ENCODE data around the gene KLHL42.
"Not testable (repeated sequence)": the region's sequence is repeated elsewhere in the genome, so short reads cannot be mapped to it uniquely, and the experiment has no call there.

Gene KLHL42

DNA sequence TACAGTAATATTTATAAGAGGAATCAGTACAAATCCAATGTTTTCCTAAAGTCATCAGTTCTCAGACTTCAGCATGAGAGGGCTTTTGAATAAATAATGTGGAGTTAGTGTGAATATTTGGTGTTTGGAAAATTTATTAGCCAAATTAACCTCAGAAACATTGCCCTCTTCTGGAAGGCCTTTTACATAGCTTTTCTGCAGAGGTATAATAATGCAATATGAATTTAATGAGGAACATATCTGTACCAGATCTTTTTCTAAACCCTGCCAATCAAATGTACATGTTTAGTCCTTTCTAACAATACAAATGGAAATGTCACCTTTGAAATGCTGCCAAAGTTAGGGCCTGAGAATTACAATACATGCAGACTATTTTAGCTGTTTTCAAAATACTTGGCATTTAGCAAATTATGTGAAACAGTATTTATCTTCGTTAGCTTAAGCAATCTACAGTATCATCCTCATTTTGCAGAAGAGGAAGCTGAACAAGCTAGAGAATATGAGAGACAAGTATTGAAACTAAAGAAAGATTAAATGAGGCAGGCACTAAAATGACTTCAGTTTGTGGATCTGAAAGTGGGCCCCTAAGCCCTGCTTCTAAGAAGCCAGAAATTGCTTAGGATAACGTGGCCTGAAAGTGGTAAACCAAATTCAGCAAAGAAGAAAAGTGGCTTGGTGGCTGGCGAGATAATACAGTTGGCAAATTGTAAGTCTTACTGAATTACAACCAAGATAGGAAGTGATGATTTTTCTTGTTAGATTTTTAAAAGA is 60.4 kb downstream of the KLHL42 start:
- TF ChIP-seq, protein P1, sequence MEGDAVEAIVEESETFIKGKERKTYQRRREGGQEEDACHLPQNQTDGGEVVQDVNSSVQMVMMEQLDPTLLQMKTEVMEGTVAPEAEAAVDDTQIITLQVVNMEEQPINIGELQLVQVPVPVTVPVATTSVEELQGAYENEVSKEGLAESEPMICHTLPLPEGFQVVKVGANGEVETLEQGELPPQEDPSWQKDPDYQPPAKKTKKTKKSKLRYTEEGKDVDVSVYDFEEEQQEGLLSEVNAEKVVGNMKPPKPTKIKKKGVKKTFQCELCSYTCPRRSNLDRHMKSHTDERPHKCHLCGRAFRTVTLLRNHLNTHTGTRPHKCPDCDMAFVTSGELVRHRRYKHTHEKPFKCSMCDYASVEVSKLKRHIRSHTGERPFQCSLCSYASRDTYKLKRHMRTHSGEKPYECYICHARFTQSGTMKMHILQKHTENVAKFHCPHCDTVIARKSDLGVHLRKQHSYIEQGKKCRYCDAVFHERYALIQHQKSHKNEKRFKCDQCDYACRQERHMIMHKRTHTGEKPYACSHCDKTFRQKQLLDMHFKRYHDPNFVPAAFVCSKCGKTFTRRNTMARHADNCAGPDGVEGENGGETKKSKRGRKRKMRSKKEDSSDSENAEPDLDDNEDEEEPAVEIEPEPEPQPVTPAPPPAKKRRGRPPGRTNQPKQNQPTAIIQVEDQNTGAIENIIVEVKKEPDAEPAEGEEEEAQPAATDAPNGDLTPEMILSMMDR (IDR thresholded peaks at IDR 0.05; ENCODE audit: low read depth, low read length) = peak; percentile 55
- DNase-seq (ENCODE audit: low read depth in 2 of 2) = peak; percentile 32 to 35
- no peak overlapping the region for H3K4me3 ChIP-seq (replicated peaks in 1 of 2; ENCODE audit: low read depth in 2 of 2, low read length in 2 of 2)

DNA sequence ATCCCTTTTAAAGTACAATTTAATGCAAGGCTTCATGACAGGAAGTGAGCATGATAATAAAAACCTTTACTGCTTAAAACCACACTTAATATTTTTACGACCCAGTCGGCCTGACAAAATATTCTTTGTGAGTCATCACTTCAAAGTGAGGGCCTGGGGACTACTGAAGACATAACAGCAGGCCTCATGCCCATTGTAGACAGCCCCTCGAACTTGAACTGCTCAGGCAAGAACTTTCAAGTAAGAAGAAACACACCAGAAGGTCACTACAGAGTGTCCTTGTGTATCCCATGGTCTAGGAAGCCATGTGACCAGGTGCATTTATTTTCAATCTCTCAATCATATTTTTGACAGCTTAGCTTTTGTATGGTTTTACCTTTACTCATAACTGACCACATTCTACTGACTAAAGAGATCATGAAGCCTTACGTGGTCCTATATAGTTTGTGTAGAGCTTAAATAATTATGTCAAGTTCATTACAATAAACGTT is 61.4 kb downstream of the KLHL42 start:
- H3K4me3 ChIP-seq (replicated peaks in 1 of 2; ENCODE audit: low read depth in 2 of 2, low read length in 2 of 2) = no peak overlapping the region
- peak in 1 of 2 donors; percentile 33 for DNase-seq (ENCODE audit: low read depth in 2 of 2)

DNA sequence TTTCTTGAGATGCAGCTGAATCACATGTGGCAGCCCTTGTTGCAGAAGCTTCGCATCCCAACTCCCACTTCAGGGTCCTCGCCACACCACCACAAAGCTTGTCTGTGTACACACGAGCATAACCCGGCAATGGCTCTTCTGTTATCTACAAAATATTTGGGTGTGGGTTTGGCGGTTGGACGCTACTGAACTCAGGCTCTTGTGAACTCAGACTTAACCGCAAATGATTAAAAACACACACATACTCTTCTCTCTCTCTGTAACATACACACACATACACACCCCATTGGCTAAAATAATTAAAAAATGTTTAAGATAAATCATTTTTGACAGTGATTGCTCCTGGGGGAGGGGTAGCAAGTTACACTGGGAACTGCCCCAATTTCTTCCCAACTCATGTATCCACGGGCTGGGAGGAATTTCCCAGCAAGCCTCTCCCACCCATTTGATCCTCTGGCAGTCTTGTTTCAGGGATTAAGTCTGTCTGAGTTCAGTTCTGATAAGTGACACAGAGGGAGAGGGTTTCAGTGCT is 63.7 kb downstream of the KLHL42 start:
- no peak overlapping the region for H3K4me3 ChIP-seq (replicated peaks in 1 of 2; ENCODE audit: low read depth in 2 of 2, low read length in 2 of 2)
- TF ChIP-seq, protein P1 (IDR thresholded peaks at IDR 0.05; ENCODE audit: low read depth, low read length) = no peak
- peak; percentile 48 to 82 for DNase-seq (ENCODE audit: low read depth in 2 of 2)

More for the DNA sequence above, 61.4 kb downstream of the KLHL42 start:
- TF ChIP-seq, protein P1 (IDR thresholded peaks at IDR 0.05; ENCODE audit: low read depth, low read length) = no peak

DNA sequence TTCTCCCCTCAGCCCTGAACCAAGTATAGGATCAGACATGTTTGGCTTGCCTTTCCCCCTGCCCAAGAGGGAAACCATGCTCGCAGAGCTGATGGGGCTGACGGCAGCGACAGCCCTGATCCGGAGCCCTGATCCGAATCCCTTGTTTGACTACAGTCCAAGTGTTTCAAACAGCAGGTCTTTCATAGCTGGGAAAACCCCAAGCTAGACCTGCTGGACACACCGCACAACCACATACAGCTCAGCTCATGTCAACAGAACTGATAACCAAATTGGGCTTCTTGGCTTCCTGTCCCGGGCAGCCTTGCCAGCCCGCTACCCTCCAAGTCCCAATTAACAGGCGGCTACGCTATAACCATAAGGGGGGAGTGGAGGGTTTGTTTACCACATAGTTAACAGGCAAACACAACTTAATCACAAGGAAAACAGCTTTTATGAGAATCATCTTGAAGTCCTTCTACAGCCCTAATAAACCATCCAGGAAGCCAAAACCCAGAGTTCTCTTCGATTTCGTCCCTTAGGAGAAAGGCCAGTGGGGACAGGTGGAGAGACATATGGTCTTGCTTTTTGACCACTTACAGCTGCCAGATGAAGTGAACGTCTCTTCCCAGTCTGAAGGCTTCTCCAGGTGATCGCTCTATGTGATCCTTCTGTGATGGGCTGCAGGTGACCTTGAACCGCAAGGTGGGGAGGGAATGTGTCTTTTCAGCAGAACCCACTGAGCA is 64.5 kb downstream of the KLHL42 start:
- H3K4me3 ChIP-seq (replicated peaks in 1 of 2; ENCODE audit: low read depth in 2 of 2, low read length in 2 of 2) = no peak overlapping the region
- peak; percentile 28 to 32 for DNase-seq (ENCODE audit: low read depth in 2 of 2)
- TF ChIP-seq, protein P1 (IDR thresholded peaks at IDR 0.05; ENCODE audit: low read depth, low read length) = no peak

DNA sequence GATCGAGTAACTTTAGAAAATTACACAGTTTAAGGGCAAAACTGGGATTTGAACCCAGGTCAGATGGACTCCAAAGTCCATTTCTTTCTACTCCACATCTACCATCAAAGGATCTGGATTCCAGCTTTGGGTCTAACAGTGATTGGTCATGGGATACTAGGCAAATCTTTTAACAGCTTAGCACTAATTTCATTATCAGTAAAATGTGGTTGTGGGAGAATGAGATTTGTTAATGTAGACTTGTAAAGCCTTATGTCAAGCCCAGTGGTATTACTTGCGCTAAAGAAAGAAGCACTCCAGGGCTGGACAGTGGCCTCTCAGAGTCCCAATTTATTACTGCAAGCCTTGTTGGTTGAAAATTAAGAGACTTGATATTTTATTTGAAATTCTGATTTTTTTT is 65.2 kb downstream of the KLHL42 start:
- H3K4me3 ChIP-seq (replicated peaks in 1 of 2; ENCODE audit: low read depth in 2 of 2, low read length in 2 of 2) = no peak overlapping the region
- no peak for DNase-seq (ENCODE audit: low read depth in 2 of 2)
- TF ChIP-seq, protein P1 (IDR thresholded peaks at IDR 0.05; ENCODE audit: low read depth, low read length) = no peak

DNA sequence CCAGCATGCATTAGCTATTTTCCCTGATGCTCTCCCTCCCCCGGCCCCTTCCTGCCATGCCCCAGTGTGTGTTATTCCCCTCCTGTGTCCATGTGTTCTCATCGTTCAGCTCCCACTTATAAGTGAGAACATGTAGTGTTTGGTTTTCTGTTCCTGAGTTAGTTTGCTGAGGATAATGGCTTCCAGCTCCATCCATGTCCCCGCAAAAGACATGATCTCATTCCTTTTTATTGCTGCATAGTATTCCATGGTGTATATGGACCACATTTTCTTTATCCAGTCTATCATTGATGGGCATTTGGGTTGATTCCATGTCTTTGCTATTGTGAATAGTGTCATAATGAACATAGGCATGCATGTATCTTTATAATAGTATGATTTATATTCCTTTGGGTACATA is 65.7 kb downstream of the KLHL42 start:
- not testable (repeated sequence) for DNase-seq (ENCODE audit: low read depth in 2 of 2); H3K4me3 ChIP-seq (replicated peaks in 1 of 2; ENCODE audit: low read depth in 2 of 2, low read length in 2 of 2)

DNA sequence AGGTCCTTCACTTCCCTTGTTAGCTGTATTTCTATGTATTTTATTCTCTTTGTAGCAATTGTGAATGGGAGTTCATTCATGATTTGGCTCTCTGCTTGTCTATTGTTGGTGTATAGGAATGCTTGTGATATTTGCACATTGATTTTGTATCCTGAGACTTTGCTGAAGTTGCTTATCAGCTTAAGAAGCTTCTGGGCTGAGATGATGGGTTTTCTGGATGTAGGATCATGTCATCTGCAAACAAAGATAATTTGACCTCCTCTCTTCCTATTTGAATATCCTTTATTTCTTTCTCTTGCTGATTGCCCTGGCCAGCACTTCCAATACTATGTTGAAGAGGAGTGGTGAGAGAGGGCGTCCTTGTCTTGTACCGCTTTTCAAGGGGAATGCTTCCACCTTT is 67.3 kb downstream of the KLHL42 start:
- DNase-seq (ENCODE audit: low read depth in 2 of 2); H3K4me3 ChIP-seq (replicated peaks in 1 of 2; ENCODE audit: low read depth in 2 of 2, low read length in 2 of 2): not testable (repeated sequence)

All from cardiac fibroblast (primary cell).